ENCODE results near the gene HIC1.
"Not testable (repeated sequence)": the region's sequence is repeated elsewhere in the genome, so short reads cannot be mapped to it uniquely, and the experiment has no call there.

HIC1 gene, protein sequence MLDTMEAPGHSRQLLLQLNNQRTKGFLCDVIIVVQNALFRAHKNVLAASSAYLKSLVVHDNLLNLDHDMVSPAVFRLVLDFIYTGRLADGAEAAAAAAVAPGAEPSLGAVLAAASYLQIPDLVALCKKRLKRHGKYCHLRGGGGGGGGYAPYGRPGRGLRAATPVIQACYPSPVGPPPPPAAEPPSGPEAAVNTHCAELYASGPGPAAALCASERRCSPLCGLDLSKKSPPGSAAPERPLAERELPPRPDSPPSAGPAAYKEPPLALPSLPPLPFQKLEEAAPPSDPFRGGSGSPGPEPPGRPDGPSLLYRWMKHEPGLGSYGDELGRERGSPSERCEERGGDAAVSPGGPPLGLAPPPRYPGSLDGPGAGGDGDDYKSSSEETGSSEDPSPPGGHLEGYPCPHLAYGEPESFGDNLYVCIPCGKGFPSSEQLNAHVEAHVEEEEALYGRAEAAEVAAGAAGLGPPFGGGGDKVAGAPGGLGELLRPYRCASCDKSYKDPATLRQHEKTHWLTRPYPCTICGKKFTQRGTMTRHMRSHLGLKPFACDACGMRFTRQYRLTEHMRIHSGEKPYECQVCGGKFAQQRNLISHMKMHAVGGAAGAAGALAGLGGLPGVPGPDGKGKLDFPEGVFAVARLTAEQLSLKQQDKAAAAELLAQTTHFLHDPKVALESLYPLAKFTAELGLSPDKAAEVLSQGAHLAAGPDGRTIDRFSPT

DNA sequence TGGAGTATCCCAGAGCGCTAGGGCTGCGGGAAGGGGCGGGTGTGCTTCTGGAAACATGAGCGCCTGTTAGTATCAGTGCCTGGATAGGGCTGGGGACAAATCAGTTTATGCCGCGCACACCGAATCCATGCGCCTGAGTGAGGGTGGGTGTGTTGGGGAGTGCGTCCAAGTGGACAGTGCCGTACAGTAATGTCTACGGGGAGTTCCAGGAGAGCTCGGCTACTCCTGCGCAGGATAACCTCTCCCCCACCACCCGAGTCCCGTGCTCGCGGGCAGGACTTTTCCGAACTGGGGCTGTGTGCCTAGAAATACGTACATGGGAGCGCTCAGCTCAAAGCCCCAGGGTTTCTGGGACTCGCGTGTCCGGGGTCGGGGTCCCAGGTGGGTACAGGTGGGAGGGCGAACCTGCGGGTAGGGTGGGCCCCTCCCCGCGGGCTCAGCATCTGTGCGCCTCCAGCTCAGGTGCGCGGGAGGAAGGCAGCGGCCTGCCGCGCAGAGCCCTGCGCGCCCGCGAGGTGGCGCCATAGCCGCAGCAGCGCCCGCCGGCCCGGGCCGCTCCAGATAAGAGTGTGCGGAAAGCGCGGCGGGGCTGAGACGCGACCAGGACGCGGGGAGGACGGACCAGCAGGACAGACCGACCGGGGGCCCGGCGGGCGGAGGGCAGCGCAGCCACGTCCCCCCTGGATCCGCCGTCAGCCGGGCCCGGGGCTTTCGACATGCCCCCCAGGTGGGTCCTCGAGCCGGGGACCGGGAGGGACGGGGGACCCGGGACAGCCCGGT, at the start of gene HIC1:
TSS of gene HIC1 (plus strand) at position 592 of the 780 bp plus-strand sequence. CDS start 1,588 bp downstream, outside the sequence.
- H3K36me3 ChIP-seq (ENCODE audit: insufficient read depth, low read length) = peaks cover 3% of the 10 kb centered on the region
- H3K4me1 ChIP-seq (ENCODE audit: insufficient read depth, low read length) = peaks cover 14% of the 10 kb centered on the region
- peak within 1 kb of the TSS; percentile 46 for H2AFZ ChIP-seq (ENCODE audit: low read depth, low read length)
- no peaks in the 10 kb centered on the region for H3K27me3 ChIP-seq (ENCODE audit: insufficient read depth, low read length)
- H3K9me3 ChIP-seq (ENCODE audit: low read length) = peaks cover 5% of the 10 kb centered on the region
- peak within 1 kb of the TSS; percentile 37 for H3K4me3 ChIP-seq (ENCODE audit: low read length)

DNA sequence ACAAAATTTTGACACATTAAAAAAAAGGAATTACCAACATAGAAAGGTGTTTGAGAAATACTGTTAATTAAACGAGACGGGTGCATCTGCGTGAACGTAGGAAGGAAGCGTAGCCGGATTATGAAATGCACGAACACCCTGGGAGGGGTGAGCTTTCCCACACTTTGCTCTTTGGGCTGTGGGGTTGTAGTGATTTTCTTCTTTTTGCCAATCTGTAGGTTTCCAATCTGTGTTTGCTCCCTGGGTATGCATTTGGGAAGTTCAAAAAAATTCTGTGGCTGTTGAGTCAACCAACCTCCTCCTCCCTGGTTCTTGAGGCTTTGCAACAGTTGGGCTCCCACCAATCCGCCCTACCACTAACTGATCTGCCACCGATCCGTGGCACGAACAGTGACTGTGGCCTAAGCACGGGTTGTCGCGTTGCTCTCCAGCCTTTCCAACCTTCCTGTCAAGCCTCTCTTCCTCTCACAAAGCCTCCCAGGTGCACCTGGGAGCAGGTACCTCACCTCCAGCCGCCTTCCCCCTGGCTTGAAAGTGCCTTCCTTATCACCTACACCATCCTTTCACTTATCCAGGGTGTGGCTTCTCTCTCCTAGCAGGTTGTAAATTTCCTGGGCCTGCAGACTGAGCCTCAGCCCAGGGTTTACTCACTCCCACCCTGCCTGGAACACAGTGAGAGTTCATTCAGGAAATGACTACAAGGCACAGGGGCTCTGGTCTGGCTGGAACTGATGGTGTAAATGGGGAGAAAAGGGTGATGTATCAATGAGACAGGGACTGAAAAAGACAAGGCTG, 46.4 kb upstream of the HIC1 start:
- no peaks in the 10 kb centered on the region for H3K27me3 ChIP-seq (ENCODE audit: insufficient read depth, low read length)
- no peaks in the 10 kb centered on the region for H3K36me3 ChIP-seq (ENCODE audit: insufficient read depth, low read length)
- H2AFZ ChIP-seq (ENCODE audit: low read depth, low read length) = no peak overlapping the region
- no peak overlapping the region for H3K4me3 ChIP-seq (ENCODE audit: low read length)
- no peaks in the 10 kb centered on the region for H3K9me3 ChIP-seq (ENCODE audit: low read length)
- H3K4me1 ChIP-seq (ENCODE audit: insufficient read depth, low read length) = peaks cover 12% of the 10 kb centered on the region

DNA sequence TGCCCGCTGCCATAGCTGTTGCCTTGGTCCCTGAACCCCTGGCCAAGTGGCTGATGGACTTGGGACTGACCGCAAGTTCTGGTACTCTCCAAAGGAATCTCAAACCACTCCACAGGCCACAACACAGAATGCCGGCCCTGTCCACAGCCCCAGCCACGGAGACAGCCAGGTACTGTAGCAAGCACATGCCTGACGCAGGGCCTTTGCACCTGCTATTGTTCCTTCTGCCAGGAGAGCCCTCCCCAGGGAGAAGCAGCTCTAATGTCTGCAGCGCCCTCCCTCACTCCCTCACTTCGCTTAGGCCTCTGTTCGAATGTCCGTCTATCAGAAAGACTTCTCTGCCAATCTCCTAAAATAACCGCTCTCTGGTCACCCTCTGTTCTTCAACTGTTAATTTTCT, 45.2 kb upstream of the HIC1 start:
- H3K4me3 ChIP-seq (ENCODE audit: low read length) = no peak overlapping the region

DNA sequence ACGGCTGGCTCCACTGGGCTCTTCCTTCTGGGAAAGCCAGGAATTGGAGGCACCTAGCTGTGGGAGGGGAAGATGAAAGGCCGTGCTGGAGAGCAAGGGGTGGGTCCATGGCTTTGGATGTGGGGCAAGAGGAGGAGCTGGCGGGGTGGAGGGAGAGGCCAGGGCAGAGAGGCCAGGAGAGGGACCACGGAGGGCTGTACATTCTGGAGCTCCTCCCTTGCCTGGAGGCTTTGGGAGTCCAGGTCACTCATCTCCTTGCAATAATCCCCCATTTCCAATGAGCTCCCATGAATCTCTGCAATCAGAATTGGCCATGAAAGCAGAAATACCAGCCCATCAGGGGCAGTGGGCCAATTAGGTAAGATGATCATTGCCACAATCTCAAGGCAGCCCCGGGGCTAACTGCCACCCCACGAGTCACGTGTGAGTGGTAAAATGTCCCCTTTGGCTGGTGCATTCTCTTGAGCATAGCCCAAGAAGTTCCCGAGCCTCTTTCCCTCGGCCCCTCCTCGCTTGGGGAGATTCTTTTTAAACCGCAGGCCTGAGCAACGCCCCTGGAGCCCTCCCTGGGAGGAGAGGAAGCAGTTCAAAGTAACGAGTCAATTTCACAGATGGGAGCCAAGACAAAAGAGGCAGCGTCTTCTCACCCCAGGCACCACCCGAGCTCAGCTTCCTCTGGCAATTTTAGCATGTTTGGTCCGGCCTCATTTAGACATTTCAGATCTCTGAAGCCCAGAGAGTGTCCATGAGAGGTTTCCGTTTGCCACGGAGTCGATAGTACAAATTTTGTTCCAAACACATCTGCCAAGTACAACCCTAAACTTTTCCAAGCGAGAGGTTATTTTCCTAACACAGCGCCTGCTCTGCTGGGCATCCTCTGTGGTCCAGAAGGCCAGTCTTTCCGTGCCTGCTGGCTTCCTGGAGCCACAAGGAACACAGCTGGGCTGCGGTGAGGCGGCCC, 43.2 kb upstream of the HIC1 start:
- no peak overlapping the region for H3K4me3 ChIP-seq (ENCODE audit: low read length)
- no peaks in the 10 kb centered on the region for H3K27me3 ChIP-seq (ENCODE audit: insufficient read depth, low read length)
- no peaks in the 10 kb centered on the region for H3K9me3 ChIP-seq (ENCODE audit: low read length)
- peak overlapping the region; percentile 42 for H2AFZ ChIP-seq (ENCODE audit: low read depth, low read length)
- no peaks in the 10 kb centered on the region for H3K36me3 ChIP-seq (ENCODE audit: insufficient read depth, low read length)
- H3K4me1 ChIP-seq (ENCODE audit: insufficient read depth, low read length) = peaks cover 12% of the 10 kb centered on the region

More for the DNA sequence above, 45.2 kb upstream of the HIC1 start:
- Histone ChIP-seq H3K4me1 (ENCODE audit: insufficient read depth, low read length) (peaks cover 12% of the 10 kb centered on the region), H3K36me3 (ENCODE audit: insufficient read depth, low read length) (no peaks in the 10 kb centered on the region), H2AFZ (ENCODE audit: low read depth, low read length) (no peak overlapping the region), H3K9me3 (ENCODE audit: low read length) (no peaks in the 10 kb centered on the region), H3K27me3 (ENCODE audit: insufficient read depth, low read length) (no peaks in the 10 kb centered on the region)

DNA sequence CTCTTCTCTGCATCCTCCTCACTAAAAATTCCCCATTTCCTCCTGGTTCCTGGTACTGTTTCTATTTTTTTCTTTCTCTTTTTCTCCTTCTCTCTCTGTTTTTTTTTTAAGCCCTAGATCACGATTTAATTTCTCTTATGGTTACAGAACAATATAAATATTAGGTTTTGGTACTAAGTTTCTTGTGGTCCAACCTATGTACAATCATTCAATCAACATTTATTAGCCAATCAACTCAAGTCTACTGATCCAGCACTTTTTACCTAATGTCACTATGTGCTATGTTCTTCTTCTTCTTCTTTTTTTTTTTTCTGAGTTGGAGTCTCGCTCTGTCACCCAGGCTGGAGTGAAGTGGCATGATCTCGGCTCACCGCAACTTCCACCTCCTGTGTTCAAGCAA, 42.4 kb upstream of the HIC1 start:
- Histone ChIP-seq H3K36me3 (ENCODE audit: insufficient read depth, low read length) (no peaks in the 10 kb centered on the region), H2AFZ (ENCODE audit: low read depth, low read length) (no peak overlapping the region), H3K4me3 (ENCODE audit: low read length) (no peak overlapping the region), H3K27me3 (ENCODE audit: insufficient read depth, low read length) (peaks cover 1% of the 10 kb centered on the region), H3K9me3 (ENCODE audit: low read length) (no peaks in the 10 kb centered on the region), H3K4me1 (ENCODE audit: insufficient read depth, low read length) (peaks cover 12% of the 10 kb centered on the region)

DNA sequence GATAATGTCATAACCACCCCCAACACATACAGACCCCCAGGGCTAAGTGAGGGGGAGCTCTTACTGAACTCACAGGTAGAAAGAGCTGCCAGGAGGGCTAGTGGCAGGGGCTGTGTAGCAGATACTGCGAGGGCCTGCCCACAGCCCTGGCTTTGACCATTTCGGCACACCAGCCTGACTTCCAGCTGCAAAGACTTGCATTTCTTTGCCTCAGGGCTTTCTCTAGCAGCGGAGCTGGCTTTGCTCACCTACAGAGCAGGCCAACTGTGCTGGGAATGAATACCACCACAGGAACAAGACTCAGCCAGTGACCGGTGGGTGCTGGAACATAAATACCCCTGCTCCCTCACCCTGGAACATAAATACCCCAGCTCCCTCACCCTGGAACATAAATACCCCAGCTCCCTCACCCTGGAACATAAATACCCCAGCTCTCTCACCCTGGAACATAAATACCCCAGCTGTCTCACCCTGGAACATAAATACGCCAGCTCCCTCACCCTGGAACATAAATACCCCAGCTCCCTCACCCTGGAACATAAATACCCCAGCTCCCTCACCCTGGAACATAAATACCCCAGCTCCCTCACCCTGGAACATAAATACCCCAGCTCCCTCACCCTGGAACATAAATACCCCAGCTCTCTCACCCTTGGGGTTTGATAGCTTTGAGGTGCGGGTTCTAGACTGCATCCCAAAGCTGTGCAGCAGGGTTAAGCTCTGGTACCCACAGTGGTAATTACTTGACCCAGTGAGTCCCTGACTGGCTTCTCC, 41.5 kb upstream of the HIC1 start:
- H3K4me1 ChIP-seq (ENCODE audit: insufficient read depth, low read length) = peaks cover 12% of the 10 kb centered on the region
- not testable (repeated sequence) for H3K9me3 ChIP-seq (ENCODE audit: low read length); H2AFZ ChIP-seq (ENCODE audit: low read depth, low read length); H3K36me3 ChIP-seq (ENCODE audit: insufficient read depth, low read length); H3K27me3 ChIP-seq (ENCODE audit: insufficient read depth, low read length); H3K4me3 ChIP-seq (ENCODE audit: low read length)

DNA sequence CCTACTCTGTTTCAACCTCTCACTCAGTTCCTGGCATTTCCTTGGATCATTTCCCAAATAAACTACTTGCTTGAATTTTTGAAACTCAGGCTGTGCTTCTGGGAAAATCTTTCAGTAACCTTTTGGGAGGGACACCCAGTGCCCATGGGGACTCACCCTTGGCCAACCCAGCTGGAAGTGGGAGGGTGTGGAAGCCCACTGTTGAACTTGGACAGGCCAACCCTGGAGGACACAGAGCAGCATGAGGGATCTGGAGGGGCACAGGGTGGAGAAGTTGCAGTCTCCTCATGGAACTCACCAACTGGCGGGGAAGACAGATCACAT, 40.9 kb upstream of the HIC1 start:
- Histone ChIP-seq H3K4me1 (ENCODE audit: insufficient read depth, low read length) (peaks cover 12% of the 10 kb centered on the region), H3K4me3 (ENCODE audit: low read length) (no peak overlapping the region), H3K27me3 (ENCODE audit: insufficient read depth, low read length) (peaks cover 12% of the 10 kb centered on the region), H3K9me3 (ENCODE audit: low read length) (no peaks in the 10 kb centered on the region), H3K36me3 (ENCODE audit: insufficient read depth, low read length) (no peaks in the 10 kb centered on the region), H2AFZ (ENCODE audit: low read depth, low read length) (no peak overlapping the region)

DNA sequence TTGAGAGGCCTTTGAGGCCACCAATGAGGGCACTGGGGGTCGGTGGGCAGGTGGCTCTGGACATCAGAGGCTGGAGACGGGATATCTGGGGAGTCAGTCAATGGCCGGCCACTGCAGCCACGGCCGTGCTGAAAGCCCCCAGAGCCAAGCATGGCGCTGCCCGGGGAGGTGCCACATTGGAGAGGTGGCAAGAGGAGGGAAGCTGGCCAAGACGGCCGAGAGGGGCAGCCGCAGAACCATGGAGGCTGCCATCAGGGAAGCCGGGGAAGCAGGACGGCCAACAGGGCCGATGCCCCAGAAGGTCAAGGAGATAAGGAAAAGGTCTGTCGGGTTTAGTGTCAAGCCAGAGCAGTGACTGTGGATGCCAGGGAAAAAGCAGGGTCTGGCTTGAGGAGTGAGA, 39.6 kb upstream of the HIC1 start:
- H3K27me3 ChIP-seq (ENCODE audit: insufficient read depth, low read length) = peaks cover 26% of the 10 kb centered on the region
- H3K9me3 ChIP-seq (ENCODE audit: low read length) = no peaks in the 10 kb centered on the region
- H3K4me1 ChIP-seq (ENCODE audit: insufficient read depth, low read length) = peaks cover 12% of the 10 kb centered on the region
- H3K36me3 ChIP-seq (ENCODE audit: insufficient read depth, low read length) = no peaks in the 10 kb centered on the region
- no peak overlapping the region for H2AFZ ChIP-seq (ENCODE audit: low read depth, low read length)
- H3K4me3 ChIP-seq (ENCODE audit: low read length) = no peak overlapping the region

DNA sequence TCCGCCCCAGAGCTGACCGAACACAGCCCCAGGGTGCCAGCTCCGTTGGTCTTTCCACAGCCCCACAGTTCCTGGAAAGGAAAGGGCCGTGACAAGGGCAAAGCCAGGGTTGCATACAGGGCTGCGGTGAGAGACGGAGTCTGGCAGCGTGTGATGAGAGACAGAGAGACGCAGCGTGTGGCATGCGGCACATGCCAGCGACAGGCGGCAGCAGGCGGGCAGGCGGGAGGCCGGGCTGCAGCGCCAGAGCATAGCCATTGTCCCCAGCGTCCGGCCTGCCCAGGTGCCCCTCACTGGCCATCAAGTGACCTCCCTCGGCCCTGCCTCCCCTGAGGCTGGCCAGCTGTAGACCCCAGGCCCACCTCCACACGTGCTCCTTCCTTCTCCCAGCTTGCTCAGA, 38.4 kb upstream of the HIC1 start:
- Histone ChIP-seq H3K4me3 (ENCODE audit: low read length) (no peak overlapping the region), H3K27me3 (ENCODE audit: insufficient read depth, low read length) (peaks cover 35% of the 10 kb centered on the region), H3K9me3 (ENCODE audit: low read length) (no peaks in the 10 kb centered on the region), H3K36me3 (ENCODE audit: insufficient read depth, low read length) (no peaks in the 10 kb centered on the region), H2AFZ (ENCODE audit: low read depth, low read length) (no peak overlapping the region), H3K4me1 (ENCODE audit: insufficient read depth, low read length) (peaks cover 12% of the 10 kb centered on the region)

DNA sequence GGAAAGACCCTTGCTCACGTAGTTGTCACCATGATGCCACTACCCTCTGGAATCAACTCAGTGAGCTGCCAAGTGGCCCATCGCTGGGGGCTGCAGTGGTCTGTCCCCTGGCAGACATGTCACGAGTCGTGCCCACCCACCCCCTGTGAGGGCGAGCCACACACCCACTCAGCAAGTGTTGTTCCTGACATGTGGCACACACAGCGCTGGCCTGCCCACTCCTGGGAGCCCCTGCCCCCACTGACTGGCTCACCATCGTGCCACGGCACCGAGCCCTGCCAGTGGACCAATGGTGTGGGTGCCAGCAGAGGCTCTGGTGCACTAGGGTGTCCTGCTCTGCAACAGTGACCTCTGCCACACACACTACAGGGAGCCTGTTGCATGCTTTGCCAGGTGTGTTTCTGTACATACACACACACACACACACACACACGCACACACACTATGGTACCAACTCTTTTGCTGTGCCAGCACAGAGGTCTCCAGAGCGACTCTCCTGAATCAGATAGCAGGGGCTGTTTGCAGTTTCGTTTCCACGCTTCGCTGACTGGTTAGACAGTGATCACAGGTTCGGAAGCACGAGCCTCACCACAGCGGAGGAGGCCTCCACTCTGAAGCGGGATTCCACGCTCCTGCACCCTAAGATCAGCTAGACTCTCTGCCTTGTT, 37.5 kb upstream of the HIC1 start:
- H3K36me3 ChIP-seq (ENCODE audit: insufficient read depth, low read length) = no peaks in the 10 kb centered on the region
- no peak overlapping the region for H3K4me3 ChIP-seq (ENCODE audit: low read length)
- H3K27me3 ChIP-seq (ENCODE audit: insufficient read depth, low read length) = peaks cover 39% of the 10 kb centered on the region
- no peaks in the 10 kb centered on the region for H3K9me3 ChIP-seq (ENCODE audit: low read length)
- H2AFZ ChIP-seq (ENCODE audit: low read depth, low read length) = no peak overlapping the region
- H3K4me1 ChIP-seq (ENCODE audit: insufficient read depth, low read length) = peaks cover 4% of the 10 kb centered on the region
